Inferior parietal cortex (tissue), 1 donor: ENCODE measurements around the gene PDZD2.
"Not testable (repeated sequence)": the region's sequence is repeated elsewhere in the genome, so short reads cannot be mapped to it uniquely, and the experiment has no call there.

ENCODE experiments used
- DNase-seq: peaks from one replicate; pipeline ENCODE4 v3.0.0-alpha.2; 2016; ENCODE audit errors: extremely low spot score

PDZD2 gene

DNA sequence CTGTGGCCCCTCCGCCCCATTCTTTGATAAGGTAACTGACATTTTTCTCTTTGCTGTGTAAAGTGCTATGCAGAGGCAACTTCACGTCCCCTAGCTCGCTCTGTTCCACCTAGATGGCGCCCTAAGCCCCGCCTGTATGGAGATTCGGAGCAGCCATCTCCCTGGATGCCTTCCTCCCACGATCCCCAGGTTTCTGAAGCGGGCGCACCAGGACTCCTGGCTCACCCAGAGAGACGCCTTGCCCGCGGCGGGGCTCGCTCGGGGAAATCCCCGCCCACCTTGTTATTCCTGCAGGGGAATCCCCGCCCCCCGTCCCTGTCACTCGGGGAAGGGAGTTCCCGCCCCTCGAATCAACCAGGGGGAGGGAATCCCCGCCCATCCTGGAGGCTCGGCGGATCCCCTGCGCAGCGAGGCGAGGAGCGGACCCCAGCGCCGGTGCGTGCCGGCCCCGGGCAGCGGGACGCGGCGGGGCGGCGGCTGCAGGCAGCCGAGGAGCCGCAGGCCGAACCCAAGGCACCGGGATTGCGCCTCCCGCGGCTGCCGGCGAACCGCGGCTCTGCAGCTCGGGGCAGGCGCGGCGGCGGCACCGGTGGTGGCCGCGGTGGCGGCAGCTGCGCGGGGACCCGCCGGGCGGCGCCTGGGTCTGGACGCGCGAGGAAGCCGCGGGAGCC lies at the start of gene PDZD2:
PDZD2 (plus strand) TSS at position 384 of the 671 bp plus-strand sequence.
- DNase-seq = peak; percentile 79

DNA sequence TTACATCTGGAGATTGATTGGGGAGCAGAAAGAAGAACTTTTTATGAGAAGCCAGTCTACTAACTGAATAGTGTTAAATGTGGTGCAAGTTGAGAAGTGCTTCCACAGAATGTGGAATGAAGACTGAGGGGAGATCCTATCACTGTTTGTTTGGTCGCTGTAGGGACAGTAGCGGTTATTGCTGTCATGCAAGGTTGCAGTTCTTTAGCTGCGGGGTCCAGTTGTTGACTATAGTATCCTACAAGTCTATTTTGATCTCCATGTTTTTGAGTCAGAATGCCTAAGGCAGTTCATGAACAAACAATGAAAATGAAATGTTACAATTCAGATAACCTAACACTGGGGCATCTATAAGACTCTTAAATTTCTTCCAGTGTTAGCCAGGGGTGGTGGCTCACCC lies 45.3 kb upstream of the PDZD2 start:
- no peak for DNase-seq

DNA sequence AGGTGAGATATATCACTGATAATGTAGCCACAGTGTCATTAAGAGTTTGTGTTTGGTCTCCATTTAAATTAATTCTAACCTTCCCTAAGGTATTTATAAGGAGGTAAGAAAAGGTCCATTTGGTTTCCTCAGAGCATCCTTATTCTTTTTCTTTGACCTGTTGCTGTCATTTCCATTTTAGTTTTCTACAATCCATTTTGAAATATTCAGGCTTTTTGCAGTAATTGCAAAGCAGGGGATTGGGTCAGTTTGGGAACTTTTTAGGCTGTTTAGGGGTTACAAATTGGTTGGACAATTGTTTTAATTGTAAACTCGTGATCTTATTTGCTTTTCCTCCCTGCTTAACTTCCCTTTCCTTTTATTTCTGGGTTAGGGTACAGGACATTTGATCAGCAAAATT lies 42.6 kb upstream of the PDZD2 start:
- DNase-seq = no peak

GRCh38 chr5:31598640-31599611 lies 40.0 kb upstream of the PDZD2 start:
- DNase-seq = no peak

- DNase-seq = not testable (repeated sequence)
Measured at GRCh38 chr5:31602305-31602704, 36.6 kb upstream of the PDZD2 start.

GRCh38 chr5:31604240-31604639 lies 34.7 kb upstream of the PDZD2 start:
- no peak for DNase-seq

DNA sequence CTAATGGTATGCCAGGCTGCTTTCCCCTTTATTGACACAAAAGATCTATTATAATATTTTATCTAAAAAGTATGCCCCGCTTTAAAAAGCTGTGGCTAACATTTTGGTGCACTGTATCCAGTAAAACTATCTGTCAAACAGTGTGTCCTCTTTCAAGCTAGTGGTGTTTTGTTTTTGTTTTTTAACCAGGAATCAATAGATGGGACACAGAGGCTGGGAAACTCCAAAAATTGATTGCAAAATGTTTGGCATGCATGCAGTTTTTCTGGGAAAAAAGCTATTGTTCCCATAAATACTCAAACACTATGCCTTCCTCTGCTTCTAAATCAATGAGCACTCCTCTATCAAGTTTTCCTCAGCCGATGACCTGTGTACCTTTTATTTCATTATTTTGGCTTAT lies 34.3 kb upstream of the PDZD2 start:
- DNase-seq = no peak

DNA sequence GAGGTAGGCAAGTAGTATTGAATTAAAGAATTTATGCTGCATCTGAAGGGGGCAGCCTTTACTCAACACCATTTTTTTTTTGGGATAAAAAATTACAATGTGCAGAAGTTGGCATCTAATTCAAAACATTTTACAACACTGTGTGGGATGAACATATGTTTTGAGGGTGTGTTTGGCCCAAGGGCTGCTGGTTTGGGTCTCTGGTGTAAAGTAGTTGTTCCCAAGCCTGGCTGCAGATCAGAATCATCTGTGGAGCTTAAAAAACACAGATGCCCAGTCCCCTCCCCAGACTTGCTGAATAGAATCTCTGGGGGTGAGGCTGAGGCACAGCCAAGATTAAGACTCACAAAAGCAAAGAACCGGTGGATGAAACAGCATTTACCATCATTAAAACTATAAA lies 33.0 kb upstream of the PDZD2 start:
- peak; percentile 57 for DNase-seq

DNA sequence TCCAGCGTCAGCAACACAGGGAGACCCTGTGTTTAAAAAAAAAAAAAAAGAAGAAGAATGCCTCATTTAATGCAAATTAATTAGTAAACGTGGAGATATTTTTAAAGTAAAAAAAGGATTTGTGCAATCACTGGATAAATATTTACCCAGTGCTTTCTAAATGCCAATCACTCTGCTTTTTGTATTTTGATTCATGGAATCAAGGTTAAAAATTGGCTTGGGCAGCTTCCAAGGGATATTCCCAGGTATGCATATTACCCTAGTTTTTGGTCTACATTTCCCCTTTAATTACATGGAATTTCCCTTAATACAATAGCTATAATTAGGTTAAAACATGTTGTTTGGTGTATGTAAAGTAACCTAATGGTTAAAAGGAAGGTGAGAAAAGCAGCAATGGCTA lies 31.4 kb upstream of the PDZD2 start:
- no peak for DNase-seq

DNA sequence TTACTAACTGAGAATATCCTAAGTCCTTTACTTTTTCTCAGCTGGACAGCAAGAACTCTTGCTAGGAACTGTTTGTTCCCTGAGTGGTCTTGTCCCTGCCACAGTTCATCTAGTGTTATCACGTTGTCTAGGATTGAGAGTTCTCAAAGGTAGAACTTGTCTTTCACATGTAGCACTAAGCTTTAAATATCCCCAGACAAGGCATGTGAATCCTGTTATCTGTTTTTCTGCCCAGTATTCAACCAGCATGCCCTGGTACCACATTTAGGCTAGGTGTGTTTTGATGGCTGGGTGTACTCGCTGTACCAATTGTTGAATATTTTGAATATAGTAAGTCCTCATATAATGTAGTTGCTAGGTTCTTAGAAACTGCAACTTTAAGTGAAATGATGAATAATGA lies 27.9 kb upstream of the PDZD2 start:
- DNase-seq = no peak

DNA sequence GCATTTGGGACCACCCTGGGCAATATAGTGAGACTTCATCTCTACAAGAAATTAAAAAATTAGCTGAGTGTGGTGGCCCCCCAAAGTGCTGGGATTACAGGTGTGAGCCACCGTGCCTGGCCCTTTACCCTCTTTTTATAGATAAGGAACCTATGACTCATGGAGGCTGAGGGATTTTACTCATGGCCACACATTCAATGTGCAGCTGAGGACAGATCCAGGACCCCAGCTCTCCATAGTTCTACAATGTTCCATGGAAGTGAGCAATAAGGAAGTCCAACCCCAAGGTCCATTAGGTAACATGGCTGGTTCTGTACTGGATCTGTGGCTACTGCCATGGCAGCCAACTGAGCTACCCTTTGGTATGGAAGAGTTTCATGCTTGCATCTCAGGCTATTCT lies 25.3 kb upstream of the PDZD2 start:
- no peak for DNase-seq

GRCh38 chr5:31614151-31615020 lies 24.5 kb upstream of the PDZD2 start:
- no peak for DNase-seq

DNA sequence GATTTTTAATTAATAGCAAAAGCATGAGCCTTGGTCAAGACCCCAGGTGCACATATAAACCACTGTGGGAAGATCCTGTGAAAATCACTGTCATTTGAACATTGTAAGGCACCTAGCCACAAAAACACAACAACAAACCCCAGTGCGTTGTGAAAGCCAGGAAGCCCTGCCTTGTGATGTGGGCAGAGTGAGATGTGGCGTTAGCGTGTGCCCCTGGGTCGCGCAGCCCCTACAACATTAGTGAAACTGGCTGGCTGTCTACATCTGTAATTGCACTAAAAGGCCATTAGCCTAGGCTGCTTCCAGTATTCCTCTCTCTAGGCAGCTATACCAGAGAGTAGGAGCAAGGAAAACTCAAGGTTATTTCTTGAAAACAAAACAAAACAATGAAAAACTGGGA lies 21.1 kb upstream of the PDZD2 start:
- no peak for DNase-seq

DNA sequence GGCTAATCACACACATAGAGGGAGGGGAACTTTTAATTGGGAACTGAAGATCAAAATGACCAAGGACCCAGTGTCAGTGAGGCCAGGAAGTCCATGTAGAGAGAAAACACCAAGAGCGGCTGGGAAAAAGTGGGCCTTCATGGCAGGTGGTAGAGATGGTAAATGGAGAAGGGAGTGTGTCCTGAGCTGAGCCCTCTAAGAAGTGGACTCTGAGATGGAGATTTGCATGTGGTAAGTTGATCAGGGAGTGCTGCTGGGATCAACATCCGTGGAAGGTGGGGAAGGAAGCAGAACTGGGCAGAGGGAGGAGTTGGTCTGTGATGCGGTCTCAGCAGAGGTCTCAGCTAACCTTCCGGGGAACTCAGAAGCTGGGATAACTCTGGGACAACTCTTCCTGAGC lies 18.9 kb upstream of the PDZD2 start:
- no peak for DNase-seq

GRCh38 chr5:31623249-31623648 lies 15.7 kb upstream of the PDZD2 start:
- no peak for DNase-seq

DNA sequence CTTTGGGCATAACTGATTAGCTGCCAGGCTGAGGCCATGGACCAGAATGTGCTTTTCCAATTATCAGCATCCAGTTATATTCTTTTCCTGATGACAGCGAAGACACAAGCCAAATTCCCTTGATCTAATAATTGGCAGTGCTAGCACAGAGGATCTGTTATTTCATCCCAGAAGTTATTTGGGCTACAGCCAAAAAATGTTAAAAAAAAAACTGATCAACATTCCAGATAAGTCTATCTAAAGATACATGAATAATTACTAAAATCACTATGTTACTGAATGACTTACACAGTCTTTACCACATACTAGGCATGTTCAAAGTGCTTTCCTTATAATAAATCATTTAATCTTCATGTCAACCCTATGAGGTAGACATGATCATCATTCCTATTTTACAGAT lies 13.5 kb upstream of the PDZD2 start:
- no peak for DNase-seq

DNA sequence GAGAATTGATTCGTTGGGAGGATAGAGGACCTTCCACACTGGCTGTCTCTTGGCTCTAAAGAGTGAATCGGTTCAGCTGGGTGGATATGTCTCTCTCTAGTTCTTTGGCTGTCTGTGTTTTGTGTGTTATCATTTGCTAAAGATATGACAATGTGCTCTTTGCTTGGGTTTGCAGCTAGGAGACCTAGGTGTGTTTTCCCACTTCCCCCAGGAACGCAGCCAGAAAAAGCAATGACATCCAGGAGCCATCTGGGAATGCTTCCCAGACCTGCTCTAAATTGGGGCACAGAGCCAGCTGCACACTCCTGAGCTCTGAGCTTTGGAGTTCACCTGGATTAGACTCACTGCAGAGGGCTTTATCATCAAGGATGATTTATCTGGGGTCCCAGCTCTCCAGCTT lies 12.8 kb upstream of the PDZD2 start:
- no peak for DNase-seq

DNA sequence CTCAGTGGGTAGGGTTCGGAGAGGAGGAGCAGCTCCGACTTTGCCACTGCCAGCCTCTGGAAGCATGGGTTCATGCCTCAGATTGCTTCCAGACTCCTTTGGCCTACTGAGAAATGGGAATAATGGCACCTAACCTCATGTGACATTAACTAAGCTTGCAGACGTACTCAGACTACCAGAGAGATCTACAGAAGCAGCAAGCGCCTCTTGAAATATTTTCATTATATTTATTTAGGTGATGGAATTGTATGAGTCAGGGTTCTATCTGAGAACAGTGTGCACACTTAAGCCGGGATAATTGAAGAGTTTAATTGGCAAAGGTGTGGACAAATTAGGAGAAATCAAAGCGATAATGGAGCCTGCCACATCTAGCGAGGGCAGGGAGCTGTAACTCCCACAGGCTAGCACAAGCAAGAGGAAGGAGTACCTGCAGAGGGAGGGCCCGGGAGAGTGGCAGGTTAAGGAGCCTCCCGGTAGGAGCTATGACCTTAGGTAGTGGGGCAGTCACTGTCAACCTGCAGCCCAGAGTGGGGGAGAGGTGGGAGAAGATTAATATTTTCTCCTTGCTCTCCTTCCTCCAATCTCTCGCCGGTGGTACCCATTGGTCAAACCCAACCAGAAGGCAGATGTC lies 12.2 kb upstream of the PDZD2 start:
- DNase-seq = no peak

- no peak for DNase-seq
Measured at GRCh38 chr5:31630931-31631330, 8.0 kb upstream of the PDZD2 start.

- DNase-seq = no peak
Measured at GRCh38 chr5:31632460-31632859, 6.5 kb upstream of the PDZD2 start.

DNA sequence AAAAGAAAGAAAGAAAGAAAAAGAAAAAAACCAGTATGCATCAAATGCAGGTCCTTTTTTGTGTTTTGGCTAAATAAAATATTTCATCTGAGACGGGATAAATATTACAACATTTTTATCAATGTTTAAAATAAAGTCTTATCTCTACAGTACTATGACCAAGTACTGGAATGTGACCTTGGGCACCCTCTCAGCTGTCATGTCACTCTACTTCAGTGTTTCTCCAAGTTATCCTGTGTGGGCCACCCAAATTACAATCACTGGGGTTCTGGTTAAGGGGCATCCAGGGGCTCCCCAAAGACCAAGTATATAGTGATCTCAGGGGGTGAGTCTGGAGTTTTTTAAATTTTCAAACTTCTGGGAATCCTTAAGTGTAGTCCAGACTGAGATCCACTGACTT lies 3.5 kb upstream of the PDZD2 start:
- DNase-seq = no peak

DNA sequence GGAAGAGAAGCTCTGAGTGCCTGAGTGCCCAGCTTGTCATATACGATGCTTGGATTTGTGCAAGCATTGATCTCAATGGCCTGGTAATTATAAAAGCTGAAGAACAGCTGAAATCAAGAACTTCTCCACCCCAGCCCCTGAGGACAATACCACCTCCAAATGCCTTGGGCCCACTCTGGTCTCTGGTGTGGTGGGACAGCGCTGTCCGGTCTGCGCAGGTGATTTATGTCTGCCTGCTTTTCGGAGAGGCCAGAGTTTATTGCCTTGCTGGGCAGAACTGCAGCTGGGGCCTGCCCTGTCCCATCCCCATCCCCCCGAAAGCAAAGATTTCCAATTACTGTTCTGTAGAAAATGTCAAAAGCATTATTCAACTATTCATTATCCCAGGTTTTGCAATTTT lies 1.1 kb upstream of the PDZD2 start:
- DNase-seq = no peak
